ENCODE measurements around the gene MED17.

DNA sequence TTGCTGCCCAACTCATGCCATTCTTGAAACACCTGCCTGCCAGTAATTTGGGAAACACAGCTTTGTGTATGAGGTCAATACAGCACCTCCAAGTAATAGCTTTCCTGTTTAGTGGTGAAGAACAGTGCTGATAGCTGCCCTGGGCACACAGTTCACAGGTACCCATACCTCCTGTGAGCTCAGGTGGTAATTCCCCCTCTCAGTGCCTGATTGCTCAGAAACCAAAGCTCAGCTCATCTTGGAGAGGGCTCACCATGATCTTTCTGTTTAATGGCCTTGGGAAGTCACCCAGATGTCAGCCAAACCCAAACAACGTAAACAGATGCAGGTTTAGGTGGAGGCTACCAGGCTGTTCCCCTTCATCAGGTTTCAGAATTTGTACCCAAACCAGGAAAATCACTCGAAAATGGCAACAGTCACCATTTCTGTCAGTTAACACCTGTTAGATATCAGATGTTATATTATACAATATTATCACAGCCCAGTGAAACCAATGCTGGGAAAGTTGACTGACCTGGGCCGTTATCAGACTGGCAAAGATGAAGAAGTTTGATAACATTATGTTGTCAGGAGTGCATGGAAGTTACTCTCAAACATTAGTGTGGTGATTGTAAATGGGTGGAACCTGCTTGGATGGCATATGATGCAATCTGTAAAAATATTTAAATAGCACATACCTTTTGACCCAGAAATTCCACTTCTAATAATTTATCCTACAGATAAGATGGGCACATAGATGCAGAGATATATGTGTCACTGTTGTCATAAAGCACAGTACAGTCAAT is 47.5 kb downstream of the MED17 start:
- TF ChIP-seq, protein P1, sequence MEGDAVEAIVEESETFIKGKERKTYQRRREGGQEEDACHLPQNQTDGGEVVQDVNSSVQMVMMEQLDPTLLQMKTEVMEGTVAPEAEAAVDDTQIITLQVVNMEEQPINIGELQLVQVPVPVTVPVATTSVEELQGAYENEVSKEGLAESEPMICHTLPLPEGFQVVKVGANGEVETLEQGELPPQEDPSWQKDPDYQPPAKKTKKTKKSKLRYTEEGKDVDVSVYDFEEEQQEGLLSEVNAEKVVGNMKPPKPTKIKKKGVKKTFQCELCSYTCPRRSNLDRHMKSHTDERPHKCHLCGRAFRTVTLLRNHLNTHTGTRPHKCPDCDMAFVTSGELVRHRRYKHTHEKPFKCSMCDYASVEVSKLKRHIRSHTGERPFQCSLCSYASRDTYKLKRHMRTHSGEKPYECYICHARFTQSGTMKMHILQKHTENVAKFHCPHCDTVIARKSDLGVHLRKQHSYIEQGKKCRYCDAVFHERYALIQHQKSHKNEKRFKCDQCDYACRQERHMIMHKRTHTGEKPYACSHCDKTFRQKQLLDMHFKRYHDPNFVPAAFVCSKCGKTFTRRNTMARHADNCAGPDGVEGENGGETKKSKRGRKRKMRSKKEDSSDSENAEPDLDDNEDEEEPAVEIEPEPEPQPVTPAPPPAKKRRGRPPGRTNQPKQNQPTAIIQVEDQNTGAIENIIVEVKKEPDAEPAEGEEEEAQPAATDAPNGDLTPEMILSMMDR (IDR thresholded peaks at IDR 0.05 in 8 of 11, conservative IDR thresholded peaks at IDR 0.05 in 3 of 11) = no peak
- no peak for TF ChIP-seq POLR2AphosphoS5 (IDR thresholded peaks at IDR 0.05)
